ENCODE measurements around the gene CAMKMT. TPM values are rescaled to one million over a fixed set of nuclear protein-coding genes. Genes with fewer than 3 reads are reported as not detected.

Gene CAMKMT
- total RNA-seq, 5 donors from 2014 or later (not counting 1 experiment from before 2014, with no cell fraction given), result 11.9 to 20.2 (median 16.5) TPM

DNA sequence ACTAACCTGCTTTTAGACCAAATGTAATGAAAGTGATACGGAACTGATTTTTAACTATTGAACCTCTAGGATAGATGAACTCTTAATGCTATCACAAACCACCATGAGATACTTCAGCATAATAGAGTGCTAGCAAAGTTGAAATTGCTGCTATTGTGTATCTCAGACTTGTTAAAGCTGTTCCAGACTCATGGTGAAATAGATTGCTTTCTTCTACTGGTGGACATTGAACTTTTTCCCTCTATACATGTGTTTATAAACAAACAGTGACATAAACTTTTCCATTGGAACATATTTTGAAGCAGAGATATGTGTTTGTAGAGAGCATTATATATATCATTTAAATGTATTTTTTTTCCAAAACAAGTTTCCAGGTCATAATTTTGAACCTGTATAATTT lies 157.3 kb downstream of the CAMKMT start:
- Mint-ChIP-seq H3K36me3 (peaks cover 25% of the 10 kb centered on the region), H3K9me3 (peaks cover 13 to 15% (median 14%) of the 10 kb centered on the region in 3 donors), H3K4me1 (no peaks in the 10 kb centered on the region), H3K27ac (no peak overlapping the region), H3K27me3 (no peaks in the 10 kb centered on the region), H3K4me3 (no peak overlapping the region)
- ChIA-PET POLR2A (no interaction called here), CTCF (interaction anchor here in 1 of 2 donors (1.2 kb wide), 1 partner anchor 40 kb away, joined by 3 read pairs; no protein-coding TSS in a partner anchor)
- DNase-seq (no peak), ATAC-seq (replicated peaks in 1 of 4) (no peak)
- H3K36me3 ChIP-seq (ENCODE audit: control insufficient read depth in 2 of 2, extremely low read depth in 1 of 2, insufficient read depth in 1 of 2, low read length in 1 of 2), result no peaks in the 10 kb centered on the region
- no CpG with 5 or more reads among the region's 1 CpG for WGBS (ENCODE audit: insufficient coverage)
- H3K27ac ChIP-seq (ENCODE audit: low read length), result no peak overlapping the region
- H3K27me3 ChIP-seq (replicated peaks in 1 of 2; ENCODE audit: control insufficient read depth in 2 of 2, extremely low read depth in 1 of 2, insufficient read depth in 2 of 2, low read length in 1 of 2), result no peaks in the 10 kb centered on the region
- no peak overlapping the region for H3K4me3 ChIP-seq (ENCODE audit: control insufficient read depth in 1 of 2, extremely low read depth in 1 of 2, low read length in 1 of 2)
- peaks cover 6% of the 10 kb centered on the region for H3K9me3 ChIP-seq
- H3K4me1 ChIP-seq (ENCODE audit: control insufficient read depth in 1 of 2, extremely low read depth in 1 of 2, insufficient read depth in 2 of 2, low read length in 2 of 2), result no peaks in the 10 kb centered on the region

DNA sequence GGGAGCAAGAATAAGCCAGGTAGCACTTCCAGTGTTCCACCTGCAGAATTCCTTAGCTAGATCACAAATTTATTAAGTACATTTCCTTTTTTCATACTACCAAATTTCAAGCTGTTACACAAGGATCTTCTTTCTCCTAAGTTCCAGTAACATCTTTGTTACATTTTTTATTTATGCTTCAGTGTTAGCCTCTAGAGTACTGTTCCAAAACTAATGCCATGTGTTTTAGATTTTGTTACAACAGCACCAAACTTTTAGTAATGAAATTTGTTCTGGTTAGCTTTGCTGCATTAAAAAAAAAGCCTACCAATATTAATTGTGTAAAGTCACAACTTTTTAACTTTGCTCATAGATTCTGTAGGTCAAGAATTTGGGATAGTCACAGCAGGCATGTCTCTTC lies 161.1 kb downstream of the CAMKMT start:
- Mint-ChIP-seq H3K27me3 (no peaks in the 10 kb centered on the region), H3K4me1 (peaks cover 0 to 1% (median 0%) of the 10 kb centered on the region in 3 donors), H3K9me3 (peaks cover 14 to 19% (median 16%) of the 10 kb centered on the region in 3 donors), H3K36me3 (peaks cover 34% of the 10 kb centered on the region), H3K4me3 (no peak overlapping the region), H3K27ac (no peak overlapping the region)
- H3K36me3 ChIP-seq (ENCODE audit: control insufficient read depth in 2 of 2, extremely low read depth in 1 of 2, insufficient read depth in 1 of 2, low read length in 1 of 2), result no peaks in the 10 kb centered on the region
- peaks cover 6% of the 10 kb centered on the region for H3K9me3 ChIP-seq
- POLR2A ChIA-PET, result no interaction called here
- no peak overlapping the region for H3K4me3 ChIP-seq (ENCODE audit: control insufficient read depth in 1 of 2, extremely low read depth in 1 of 2, low read length in 1 of 2)
- no peaks in the 10 kb centered on the region for H3K4me1 ChIP-seq (ENCODE audit: control insufficient read depth in 1 of 2, extremely low read depth in 1 of 2, insufficient read depth in 2 of 2, low read length in 2 of 2)
- no peak overlapping the region for H3K27ac ChIP-seq (ENCODE audit: low read length)
- ATAC-seq (replicated peaks in 1 of 4) (no peak), DNase-seq (no peak)
- CTCF ChIA-PET, result no interaction called here
- H3K27me3 ChIP-seq (replicated peaks in 1 of 2; ENCODE audit: control insufficient read depth in 2 of 2, extremely low read depth in 1 of 2, insufficient read depth in 2 of 2, low read length in 1 of 2), result no peaks in the 10 kb centered on the region

DNA sequence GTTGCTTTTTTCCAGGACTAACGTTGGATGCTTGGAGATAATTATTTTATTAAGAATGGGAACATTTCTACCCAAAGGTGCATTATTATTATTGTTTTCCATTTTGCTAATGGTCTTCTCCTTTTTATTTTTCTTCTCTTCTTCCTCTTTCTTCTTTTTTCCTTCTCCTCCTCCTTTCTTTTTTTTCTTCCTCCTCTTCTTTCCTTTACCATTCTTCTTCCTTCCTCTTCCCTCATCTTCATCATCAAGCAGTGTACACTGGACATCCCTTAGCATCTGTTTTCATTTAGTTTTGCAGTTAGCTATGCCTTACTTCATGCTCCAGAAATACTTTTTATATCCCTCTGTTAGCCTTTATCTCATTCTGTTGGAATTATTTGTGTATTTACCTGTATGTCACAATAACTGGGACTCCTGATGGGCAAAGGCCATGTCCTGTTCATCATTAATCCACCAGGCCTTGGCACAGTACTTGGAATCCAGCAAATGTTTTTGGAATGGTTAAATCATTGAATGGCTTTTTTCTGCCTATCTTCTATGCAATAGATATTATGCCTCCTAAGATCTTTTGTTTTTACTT lies 162.7 kb downstream of the CAMKMT start:
- Mint-ChIP-seq H3K36me3 (peaks cover 31% of the 10 kb centered on the region), H3K4me3 (no peak overlapping the region), H3K9me3 (peaks cover 11 to 19% (median 16%) of the 10 kb centered on the region in 3 donors), H3K27me3 (no peaks in the 10 kb centered on the region), H3K27ac (no peak overlapping the region), H3K4me1 (peaks cover 0 to 6% (median 5%) of the 10 kb centered on the region in 3 donors)
- H3K27ac ChIP-seq (ENCODE audit: low read length), result no peak overlapping the region
- no peak overlapping the region for H3K4me3 ChIP-seq (ENCODE audit: control insufficient read depth in 1 of 2, extremely low read depth in 1 of 2, low read length in 1 of 2)
- ChIA-PET POLR2A (no interaction called here), CTCF (interaction anchor here in 1 of 2 donors (0.6 to 0.7 kb wide), 2 partner anchors 47 to 687 kb away, joined by 3 to 9 read pairs; no protein-coding TSS in a partner anchor)
- no peaks in the 10 kb centered on the region for H3K4me1 ChIP-seq (ENCODE audit: control insufficient read depth in 1 of 2, extremely low read depth in 1 of 2, insufficient read depth in 2 of 2, low read length in 2 of 2)
- DNase-seq (no peak), ATAC-seq (replicated peaks in 1 of 4) (no peak)
- H3K36me3 ChIP-seq (ENCODE audit: control insufficient read depth in 2 of 2, extremely low read depth in 1 of 2, insufficient read depth in 1 of 2, low read length in 1 of 2), result no peaks in the 10 kb centered on the region
- no CpG with 5 or more reads among the region's 1 CpG for WGBS (ENCODE audit: insufficient coverage)
- peaks cover 6% of the 10 kb centered on the region for H3K9me3 ChIP-seq
- no peaks in the 10 kb centered on the region for H3K27me3 ChIP-seq (replicated peaks in 1 of 2; ENCODE audit: control insufficient read depth in 2 of 2, extremely low read depth in 1 of 2, insufficient read depth in 2 of 2, low read length in 1 of 2)

DNA sequence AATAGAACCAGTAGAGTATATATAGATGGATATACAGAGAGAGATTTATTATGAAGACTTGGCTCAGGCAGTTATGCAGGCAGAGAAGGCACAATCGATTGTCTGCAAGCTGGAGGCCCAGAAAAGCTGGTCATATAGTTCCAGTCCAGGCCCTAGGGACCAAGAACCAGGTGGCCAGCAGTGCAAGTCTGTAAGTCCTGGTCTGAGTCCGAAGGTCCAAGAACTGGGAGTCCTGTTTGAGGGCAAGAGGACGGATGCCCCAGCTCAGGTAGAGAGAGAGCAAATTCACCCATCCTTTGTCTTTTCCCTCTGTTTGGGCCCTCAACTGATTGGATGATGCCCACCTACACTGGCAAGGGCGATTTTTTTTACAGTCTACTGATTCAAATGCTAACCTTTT lies 164.6 kb downstream of the CAMKMT start:
- 93% methylated on average over 3 of the region's 4 CpGs for WGBS (ENCODE audit: insufficient coverage)
- H3K4me3 ChIP-seq (ENCODE audit: control insufficient read depth in 1 of 2, extremely low read depth in 1 of 2, low read length in 1 of 2), result no peak overlapping the region
- H3K27ac ChIP-seq (ENCODE audit: low read length), result no peak overlapping the region
- ATAC-seq (replicated peaks in 1 of 4), result no peak
- Mint-ChIP-seq H3K9me3 (peaks cover 5 to 11% (median 10%) of the 10 kb centered on the region in 3 donors), H3K27me3 (no peaks in the 10 kb centered on the region), H3K36me3 (peaks cover 19% of the 10 kb centered on the region), H3K4me1 (peaks cover 0 to 6% (median 5%) of the 10 kb centered on the region in 3 donors), H3K4me3 (no peak overlapping the region), H3K27ac (no peak overlapping the region)
- ChIA-PET POLR2A (no interaction called here), CTCF (no interaction called here)
- H3K27me3 ChIP-seq (replicated peaks in 1 of 2; ENCODE audit: control insufficient read depth in 2 of 2, extremely low read depth in 1 of 2, insufficient read depth in 2 of 2, low read length in 1 of 2), result no peaks in the 10 kb centered on the region
- DNase-seq, result no peak
- H3K36me3 ChIP-seq (ENCODE audit: control insufficient read depth in 2 of 2, extremely low read depth in 1 of 2, insufficient read depth in 1 of 2, low read length in 1 of 2), result no peaks in the 10 kb centered on the region
- H3K9me3 ChIP-seq, result peaks cover 6% of the 10 kb centered on the region
- no peaks in the 10 kb centered on the region for H3K4me1 ChIP-seq (ENCODE audit: control insufficient read depth in 1 of 2, extremely low read depth in 1 of 2, insufficient read depth in 2 of 2, low read length in 2 of 2)

DNA sequence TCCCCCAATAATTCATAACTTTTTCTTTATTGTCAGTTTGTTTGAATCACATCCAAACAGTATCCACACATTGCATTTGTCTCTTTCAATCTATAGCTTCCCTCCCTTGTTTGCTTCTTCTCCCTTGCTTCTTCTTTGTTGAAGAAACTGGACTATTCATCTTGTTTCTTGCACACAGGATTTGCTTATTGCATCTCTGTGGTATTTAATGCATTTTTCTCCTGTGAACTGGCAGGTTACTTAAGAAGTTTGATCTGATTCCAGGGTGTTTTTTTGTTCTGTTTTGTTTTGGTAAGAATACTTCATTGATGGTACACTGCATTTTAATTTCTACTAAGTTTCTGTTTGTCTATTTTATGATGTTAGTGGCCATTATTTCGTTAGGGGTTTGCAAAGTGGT lies 166.8 kb downstream of the CAMKMT start:
- no peaks in the 10 kb centered on the region for H3K27me3 ChIP-seq (replicated peaks in 1 of 2; ENCODE audit: control insufficient read depth in 2 of 2, extremely low read depth in 1 of 2, insufficient read depth in 2 of 2, low read length in 1 of 2)
- no peaks in the 10 kb centered on the region for H3K36me3 ChIP-seq (ENCODE audit: control insufficient read depth in 2 of 2, extremely low read depth in 1 of 2, insufficient read depth in 1 of 2, low read length in 1 of 2)
- Mint-ChIP-seq H3K9me3 (peaks cover 2 to 4% (median 4%) of the 10 kb centered on the region in 3 donors), H3K27me3 (no peaks in the 10 kb centered on the region), H3K4me1 (peaks cover 0 to 6% (median 5%) of the 10 kb centered on the region in 3 donors), H3K27ac (no peak overlapping the region), H3K4me3 (no peak overlapping the region), H3K36me3 (peaks cover 22% of the 10 kb centered on the region)
- DNase-seq (no peak), ATAC-seq (replicated peaks in 1 of 4) (no peak)
- H3K27ac ChIP-seq (ENCODE audit: low read length), result no peak overlapping the region
- POLR2A ChIA-PET, result no interaction called here
- H3K9me3 ChIP-seq, result no peaks in the 10 kb centered on the region
- CTCF ChIA-PET, result no interaction called here
- no CpG with 5 or more reads among the region's 1 CpG for WGBS (ENCODE audit: insufficient coverage)
- H3K4me1 ChIP-seq (ENCODE audit: control insufficient read depth in 1 of 2, extremely low read depth in 1 of 2, insufficient read depth in 2 of 2, low read length in 2 of 2), result no peaks in the 10 kb centered on the region
- H3K4me3 ChIP-seq (ENCODE audit: control insufficient read depth in 1 of 2, extremely low read depth in 1 of 2, low read length in 1 of 2), result no peak overlapping the region

DNA sequence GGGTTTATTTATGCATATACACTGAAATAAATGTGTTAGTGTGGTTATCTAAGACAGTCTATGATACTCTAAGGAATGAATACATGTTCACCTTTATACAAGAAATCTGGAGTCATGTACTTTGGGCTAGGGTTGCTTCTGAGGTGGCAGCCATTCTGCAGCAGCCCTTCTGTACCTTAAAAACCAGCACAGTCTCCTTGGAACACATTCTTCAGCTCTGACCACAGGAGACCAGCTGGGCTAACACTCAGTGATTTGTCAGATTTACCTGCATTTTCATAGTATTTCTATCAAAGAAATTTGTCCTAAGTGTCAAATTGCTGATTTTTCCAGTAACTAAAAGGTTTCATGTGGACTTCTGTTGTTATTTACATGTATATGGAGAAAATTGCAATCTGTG lies 167.7 kb downstream of the CAMKMT start:
- Histone ChIP-seq H3K27me3 (replicated peaks in 1 of 2; ENCODE audit: control insufficient read depth in 2 of 2, extremely low read depth in 1 of 2, insufficient read depth in 2 of 2, low read length in 1 of 2) (no peaks in the 10 kb centered on the region), H3K27ac (ENCODE audit: low read length) (no peak overlapping the region), H3K4me3 (ENCODE audit: control insufficient read depth in 1 of 2, extremely low read depth in 1 of 2, low read length in 1 of 2) (no peak overlapping the region), H3K36me3 (ENCODE audit: control insufficient read depth in 2 of 2, extremely low read depth in 1 of 2, insufficient read depth in 1 of 2, low read length in 1 of 2) (no peaks in the 10 kb centered on the region), H3K9me3 (no peaks in the 10 kb centered on the region), H3K4me1 (ENCODE audit: control insufficient read depth in 1 of 2, extremely low read depth in 1 of 2, insufficient read depth in 2 of 2, low read length in 2 of 2) (no peaks in the 10 kb centered on the region)
- Mint-ChIP-seq H3K27ac (no peak overlapping the region), H3K4me1 (peaks cover 0 to 6% (median 5%) of the 10 kb centered on the region in 3 donors), H3K27me3 (no peaks in the 10 kb centered on the region), H3K4me3 (no peak overlapping the region), H3K9me3 (peaks cover 2% of the 10 kb centered on the region in 3 donors), H3K36me3 (peaks cover 27% of the 10 kb centered on the region)
- CTCF ChIA-PET, result no interaction called here
- POLR2A ChIA-PET, result no interaction called here
- no peak for DNase-seq
- ATAC-seq (replicated peaks in 1 of 4), result no peak

DNA sequence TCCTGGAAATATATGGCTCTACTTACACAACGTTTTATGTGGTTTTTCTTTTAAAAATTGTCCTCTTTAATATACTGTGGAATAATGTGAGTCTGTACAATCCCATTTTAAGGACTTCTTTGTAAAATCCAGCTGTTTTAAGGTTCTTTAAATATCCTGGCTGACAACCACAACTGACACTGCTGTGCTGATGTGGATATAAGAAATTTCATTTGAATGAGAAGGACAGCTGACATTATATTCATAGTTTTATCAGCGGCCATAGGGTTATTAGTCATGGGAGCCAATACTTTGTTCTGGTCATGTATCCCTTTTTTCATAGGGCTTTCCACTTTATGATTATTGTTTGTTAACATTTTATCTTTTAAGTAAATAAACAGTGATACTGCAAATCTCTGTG lies 169.5 kb downstream of the CAMKMT start:
- H3K4me1 ChIP-seq (ENCODE audit: control insufficient read depth in 1 of 2, extremely low read depth in 1 of 2, insufficient read depth in 2 of 2, low read length in 2 of 2), result no peaks in the 10 kb centered on the region
- no CpG with 5 or more reads among the region's 2 CpGs for WGBS (ENCODE audit: insufficient coverage)
- DNase-seq (no peak), ATAC-seq (replicated peaks in 1 of 4) (no peak)
- Mint-ChIP-seq H3K4me1 (peaks cover 0 to 6% (median 5%) of the 10 kb centered on the region in 3 donors), H3K9me3 (peaks cover 0 to 2% (median 0%) of the 10 kb centered on the region in 3 donors), H3K27ac (no peak overlapping the region), H3K4me3 (no peak overlapping the region), H3K36me3 (peaks cover 26% of the 10 kb centered on the region), H3K27me3 (no peaks in the 10 kb centered on the region)
- no peaks in the 10 kb centered on the region for H3K36me3 ChIP-seq (ENCODE audit: control insufficient read depth in 2 of 2, extremely low read depth in 1 of 2, insufficient read depth in 1 of 2, low read length in 1 of 2)
- no peaks in the 10 kb centered on the region for H3K27me3 ChIP-seq (replicated peaks in 1 of 2; ENCODE audit: control insufficient read depth in 2 of 2, extremely low read depth in 1 of 2, insufficient read depth in 2 of 2, low read length in 1 of 2)
- H3K9me3 ChIP-seq, result no peaks in the 10 kb centered on the region
- no peak overlapping the region for H3K27ac ChIP-seq (ENCODE audit: low read length)
- POLR2A ChIA-PET, result no interaction called here
- no peak overlapping the region for H3K4me3 ChIP-seq (ENCODE audit: control insufficient read depth in 1 of 2, extremely low read depth in 1 of 2, low read length in 1 of 2)
- CTCF ChIA-PET, result no interaction called here

Data from T-cell (primary cell).